Peyer's patch (tissue), 4 donors: ENCODE measurements around the gene USP43. TPM values are rescaled to one million over a fixed set of nuclear protein-coding genes. Genes with fewer than 3 reads are reported as not detected.

Experiments used
- DNase-seq, 3 donors: peaks; one replicate each; pipeline ENCODE4 v3.0.0-alpha.2; 2017 to 2019
- H3K27ac ChIP-seq, 4 donors: fragments of 200-600 bp; sonication (generic); one replicate each; pipeline ENCODE4 v1.5.1; 2016 to 2019
- H3K27me3 ChIP-seq, 2 donors: fragments of 200-600 bp; sonication (generic); one replicate each; pipeline ENCODE4 v1.5.1; 2019
- H3K36me3 ChIP-seq, 3 donors: fragments of 200-600 bp; sonication (generic); one replicate each; pipeline ENCODE4 v1.5.1; 2016 to 2019
- H3K4me1 ChIP-seq, 4 donors: fragments of 200-600 bp; sonication (generic); one replicate each; pipeline ENCODE4 v1.5.1; 2016 to 2019
- H3K4me3 ChIP-seq, 4 donors: fragments of 200-600 bp; sonication (generic); 1 replicate in 3 of 4; 2 replicates in 1 of 4; pipeline ENCODE4 v1.5.1; 2016 to 2019; ENCODE audit warnings: mild to moderate bottlenecking in 1 of 4
- H3K9me3 ChIP-seq, 4 donors: fragments of 200-600 bp; sonication (generic); one replicate each; pipeline ENCODE4 v1.5.1; 2016 to 2019; ENCODE audit warnings: mild to moderate bottlenecking in 1 of 4
- CTCF ChIP-seq, 6 experiments: fragments of 450-650 bp in 4 of 6; fragments of 200-600 bp in 2 of 6; sonication (generic) in 1 of 6; IDR thresholded peaks; one replicate each; pipeline ENCODE4 v1.5.1; 2017 to 2019; ENCODE audit warnings: antibody characterized with exemption in 6 of 6, mild to moderate bottlenecking in 3 of 6, moderate library complexity in 1 of 6
- POLR2A ChIP-seq, 2 donors: fragments of 450-650 bp; IDR thresholded peaks; one replicate each; pipeline ENCODE4 v1.5.1; 2017; ENCODE audit warnings: antibody characterized with exemption in 2 of 2, mild to moderate bottlenecking in 2 of 2, moderate library complexity in 2 of 2
- total RNA-seq, 4 donors: library from RNA; depleted of rRNA; stranded (reverse); fragments of >200 nt; gene quantifications; one replicate each; pipeline ENCODE4 v1.1.0, GENCODE V29; 2016

USP43 gene
- total RNA-seq, 4 donors from 2014 or later = 7.4 to 34.8 (median 21.5) TPM

GRCh38 chr17:9763643-9764042 lies 118.3 kb downstream of the USP43 start:
- H3K27ac ChIP-seq = no peak overlapping the region

GRCh38 chr17:9765322-9765721 lies 120.0 kb downstream of the USP43 start:
- Histone ChIP-seq H3K4me3 (no peak overlapping the region), H3K27ac (no peak overlapping the region), H3K27me3 (no peaks in the 10 kb centered on the region), H3K36me3 (no peaks in the 10 kb centered on the region), H3K9me3 (no peaks in the 10 kb centered on the region), H3K4me1 (no peaks in the 10 kb centered on the region)
- DNase-seq = no peak
- no peak for TF ChIP-seq CTCF (IDR thresholded peaks at IDR 0.05)
- TF ChIP-seq POLR2A (IDR thresholded peaks at IDR 0.05) = no peak

More at GRCh38 chr17:9763643-9764042, 118.3 kb downstream of the USP43 start:
- Histone ChIP-seq H3K9me3 (no peaks in the 10 kb centered on the region), H3K4me1 (no peaks in the 10 kb centered on the region), H3K27me3 (no peaks in the 10 kb centered on the region), H3K4me3 (no peak overlapping the region), H3K36me3 (no peaks in the 10 kb centered on the region)
- no peak for DNase-seq
- TF ChIP-seq POLR2A (IDR thresholded peaks at IDR 0.05) (no peak), CTCF (IDR thresholded peaks at IDR 0.05) (no peak)

- Histone ChIP-seq H3K4me3 (no peak overlapping the region), H3K27me3 (no peaks in the 10 kb centered on the region), H3K27ac (no peak overlapping the region), H3K4me1 (no peaks in the 10 kb centered on the region), H3K9me3 (no peaks in the 10 kb centered on the region), H3K36me3 (no peaks in the 10 kb centered on the region)
- no peak for TF ChIP-seq POLR2A (IDR thresholded peaks at IDR 0.05)
- TF ChIP-seq CTCF (IDR thresholded peaks at IDR 0.05) = no peak
- no peak for DNase-seq
These were observed 121.7 kb downstream of the USP43 start for GRCh38 chr17:9766970-9767369.

GRCh38 chr17:9767432-9767991 lies 122.2 kb downstream of the USP43 start:
- no peaks in the 10 kb centered on the region for H3K27me3 ChIP-seq
- H3K4me1 ChIP-seq = no peaks in the 10 kb centered on the region
- DNase-seq = no peak
- no peak overlapping the region for H3K27ac ChIP-seq
- no peak overlapping the region for H3K4me3 ChIP-seq
- H3K36me3 ChIP-seq = no peaks in the 10 kb centered on the region
- TF ChIP-seq CTCF (IDR thresholded peaks at IDR 0.05) = no peak
- no peak for TF ChIP-seq POLR2A (IDR thresholded peaks at IDR 0.05)
- no peaks in the 10 kb centered on the region for H3K9me3 ChIP-seq

GRCh38 chr17:9768381-9768934 lies 123.1 kb downstream of the USP43 start:
- TF ChIP-seq POLR2A (IDR thresholded peaks at IDR 0.05) (no peak), CTCF (IDR thresholded peaks at IDR 0.05) (peak in 4 of 6 experiments; percentile 35 to 48 (median 44))
- Histone ChIP-seq H3K4me3 (no peak overlapping the region), H3K4me1 (no peaks in the 10 kb centered on the region), H3K36me3 (no peaks in the 10 kb centered on the region), H3K27ac (no peak overlapping the region), H3K27me3 (no peaks in the 10 kb centered on the region), H3K9me3 (no peaks in the 10 kb centered on the region)
- no peak for DNase-seq
